ENCODE data around the gene ZBTB38. TPM values are rescaled to one million over a fixed set of nuclear protein-coding genes. Genes with fewer than 3 reads are reported as not detected.
A peak's percentile ranks its signal among the peaks of the same experiment; 100 is the strongest.

Gene ZBTB38
- total and polyA plus RNA-seq, 2 donors from 2014 or later: 8.6 to 113 TPM

DNA sequence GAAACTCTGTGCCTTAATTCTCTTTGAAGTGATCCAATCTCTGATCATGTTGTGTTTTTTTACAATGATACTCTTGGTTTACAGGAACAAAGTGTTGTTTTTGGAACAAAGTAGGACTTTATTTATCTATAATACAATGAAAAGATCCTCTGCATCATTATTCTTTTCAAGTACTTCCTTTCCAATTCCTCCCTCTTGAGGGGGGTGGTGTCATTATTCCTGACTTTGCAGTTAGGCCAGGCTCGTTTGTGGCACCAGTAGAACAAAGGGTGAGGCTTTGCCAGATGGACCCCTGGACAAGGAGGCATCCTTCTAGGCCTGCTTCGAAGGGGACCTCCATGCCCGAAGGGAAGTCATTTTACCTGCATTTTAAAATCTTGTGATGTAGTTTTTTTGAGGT, 41.7 kb upstream of the ZBTB38 start:
- H3K27ac ChIP-seq (ENCODE audit: low read depth in 2 of 2, low read length in 2 of 2): peak overlapping the region in 1 of 2 donors; percentile 45
- H3K27me3 ChIP-seq (ENCODE audit: control insufficient read depth, insufficient read depth, low read length): no peaks in the 10 kb centered on the region
- intact Hi-C loops (cut with DNase I): no loop called here
- FAIRE-seq (no peak), DNase-seq (peak in 1 of 5 donors; percentile 21)
- H3K9me3 ChIP-seq (ENCODE audit: control insufficient read depth in 2 of 3, insufficient read depth in 1 of 3, low read length in 3 of 3): no peaks in the 10 kb centered on the region
- H3K4me1 ChIP-seq (ENCODE audit: control insufficient read depth in 2 of 3, insufficient read depth in 2 of 3, low read depth in 1 of 3, low read length in 3 of 3): peaks cover 2 to 29% (median 12%) of the 10 kb centered on the region in 3 donors
- TF ChIP-seq, protein P1, sequence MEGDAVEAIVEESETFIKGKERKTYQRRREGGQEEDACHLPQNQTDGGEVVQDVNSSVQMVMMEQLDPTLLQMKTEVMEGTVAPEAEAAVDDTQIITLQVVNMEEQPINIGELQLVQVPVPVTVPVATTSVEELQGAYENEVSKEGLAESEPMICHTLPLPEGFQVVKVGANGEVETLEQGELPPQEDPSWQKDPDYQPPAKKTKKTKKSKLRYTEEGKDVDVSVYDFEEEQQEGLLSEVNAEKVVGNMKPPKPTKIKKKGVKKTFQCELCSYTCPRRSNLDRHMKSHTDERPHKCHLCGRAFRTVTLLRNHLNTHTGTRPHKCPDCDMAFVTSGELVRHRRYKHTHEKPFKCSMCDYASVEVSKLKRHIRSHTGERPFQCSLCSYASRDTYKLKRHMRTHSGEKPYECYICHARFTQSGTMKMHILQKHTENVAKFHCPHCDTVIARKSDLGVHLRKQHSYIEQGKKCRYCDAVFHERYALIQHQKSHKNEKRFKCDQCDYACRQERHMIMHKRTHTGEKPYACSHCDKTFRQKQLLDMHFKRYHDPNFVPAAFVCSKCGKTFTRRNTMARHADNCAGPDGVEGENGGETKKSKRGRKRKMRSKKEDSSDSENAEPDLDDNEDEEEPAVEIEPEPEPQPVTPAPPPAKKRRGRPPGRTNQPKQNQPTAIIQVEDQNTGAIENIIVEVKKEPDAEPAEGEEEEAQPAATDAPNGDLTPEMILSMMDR (IDR thresholded peaks at IDR 0.05; ENCODE audit: borderline replicate concordance, extremely low read depth, insufficient read depth): no peak
- H3K36me3 ChIP-seq (ENCODE audit: control insufficient read depth in 2 of 3, insufficient read depth in 3 of 3, low read length in 3 of 3): no peaks in the 10 kb centered on the region
- H3K4me3 ChIP-seq (ENCODE audit: low read length in 3 of 3): peak overlapping the region in 1 of 3 donors; percentile 63
- H3K9ac ChIP-seq (ENCODE audit: low read length in 3 of 3): no peak overlapping the region

DNA sequence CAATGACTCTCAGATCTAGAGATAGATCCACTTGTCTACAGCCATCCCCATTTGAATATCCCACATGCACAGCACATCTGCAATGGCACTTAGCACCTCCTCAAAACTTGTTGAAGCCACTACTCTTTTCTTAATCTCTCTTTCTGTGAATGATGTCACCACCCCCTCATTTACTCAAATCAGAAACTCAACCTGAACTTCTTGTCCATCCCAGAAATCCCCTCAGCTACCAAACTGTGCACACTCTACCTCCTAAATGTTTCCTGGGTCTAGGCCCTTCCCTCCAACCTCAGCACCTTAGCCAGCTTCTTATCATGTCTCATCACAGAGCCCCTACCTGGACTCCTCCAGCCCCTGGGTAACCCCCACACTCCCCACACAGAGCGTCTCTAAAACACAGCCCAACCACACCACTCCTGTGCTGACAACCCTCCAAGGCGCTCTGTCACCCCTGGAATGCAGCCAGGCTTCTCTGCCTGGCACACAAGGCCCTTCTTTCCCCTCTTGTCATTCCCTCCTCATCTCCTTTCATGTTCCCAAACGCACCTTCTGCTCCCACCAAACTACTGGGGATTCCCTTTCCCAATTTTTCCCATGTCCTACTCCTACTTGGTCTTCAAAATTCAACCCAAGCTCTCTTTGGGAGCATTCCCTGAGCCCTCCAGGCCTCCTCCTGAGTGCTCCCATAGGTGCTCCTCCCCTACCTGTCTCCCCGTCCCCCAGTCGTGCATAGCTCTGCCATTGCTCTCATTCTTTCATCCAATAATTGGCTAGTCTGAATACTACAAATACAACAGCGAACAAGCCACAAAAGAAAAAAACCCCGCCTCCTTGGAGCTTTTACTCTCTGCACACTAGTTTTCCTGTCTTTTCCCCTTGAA, 39.8 kb upstream of the ZBTB38 start:
- no peaks in the 10 kb centered on the region for H3K27me3 ChIP-seq (ENCODE audit: control insufficient read depth, insufficient read depth, low read length)
- intact Hi-C loops (cut with DNase I): no loop called here
- H3K9me3 ChIP-seq (ENCODE audit: control insufficient read depth in 2 of 3, insufficient read depth in 1 of 3, low read length in 3 of 3): no peaks in the 10 kb centered on the region
- H3K27ac ChIP-seq (ENCODE audit: low read depth in 2 of 2, low read length in 2 of 2): no peak overlapping the region
- H3K9ac ChIP-seq (ENCODE audit: low read length in 3 of 3): no peak overlapping the region
- H3K4me1 ChIP-seq (ENCODE audit: control insufficient read depth in 2 of 3, insufficient read depth in 2 of 3, low read depth in 1 of 3, low read length in 3 of 3): peaks cover 2 to 27% (median 12%) of the 10 kb centered on the region in 3 donors
- no peak for FAIRE-seq
- TF ChIP-seq, protein P1 (IDR thresholded peaks at IDR 0.05; ENCODE audit: borderline replicate concordance, extremely low read depth, insufficient read depth): no peak
- no peaks in the 10 kb centered on the region for H3K36me3 ChIP-seq (ENCODE audit: control insufficient read depth in 2 of 3, insufficient read depth in 3 of 3, low read length in 3 of 3)
- no peak overlapping the region for H3K4me3 ChIP-seq (ENCODE audit: low read length in 3 of 3)
- DNase-seq: no peak

DNA sequence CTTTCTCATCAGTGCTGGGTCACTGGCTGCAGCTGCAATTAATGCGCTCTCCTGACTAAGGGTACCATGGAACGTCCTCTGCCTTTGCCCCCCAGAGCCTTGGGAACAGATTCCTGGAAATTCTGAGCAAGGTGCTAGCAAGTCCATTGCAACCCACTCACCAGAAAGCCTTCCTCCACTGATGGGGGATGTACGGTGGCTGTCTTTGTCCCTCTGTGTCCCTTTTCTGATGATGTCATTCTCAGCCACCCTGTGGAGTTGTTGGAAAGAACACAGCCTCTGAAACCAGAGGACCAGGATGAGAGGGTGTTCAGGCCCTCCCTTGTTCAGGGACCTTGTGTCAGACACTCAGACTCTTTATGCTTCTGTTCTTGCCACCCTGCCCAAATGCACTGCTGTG, 38.1 kb upstream of the ZBTB38 start:
- no peak overlapping the region for H3K9ac ChIP-seq (ENCODE audit: low read length in 3 of 3)
- H3K4me1 ChIP-seq (ENCODE audit: control insufficient read depth in 2 of 3, insufficient read depth in 2 of 3, low read depth in 1 of 3, low read length in 3 of 3): peaks cover 2 to 25% (median 10%) of the 10 kb centered on the region in 3 donors
- H3K4me3 ChIP-seq (ENCODE audit: low read length in 3 of 3): no peak overlapping the region
- DNase-seq (no peak), FAIRE-seq (no peak)
- no peaks in the 10 kb centered on the region for H3K27me3 ChIP-seq (ENCODE audit: control insufficient read depth, insufficient read depth, low read length)
- no peaks in the 10 kb centered on the region for H3K36me3 ChIP-seq (ENCODE audit: control insufficient read depth in 2 of 3, insufficient read depth in 3 of 3, low read length in 3 of 3)
- intact Hi-C loops (cut with DNase I): no loop called here
- no peak overlapping the region for H3K27ac ChIP-seq (ENCODE audit: low read depth in 2 of 2, low read length in 2 of 2)
- TF ChIP-seq, protein P1 (IDR thresholded peaks at IDR 0.05; ENCODE audit: borderline replicate concordance, extremely low read depth, insufficient read depth): no peak
- no peaks in the 10 kb centered on the region for H3K9me3 ChIP-seq (ENCODE audit: control insufficient read depth in 2 of 3, insufficient read depth in 1 of 3, low read length in 3 of 3)
